ENCODE results near the gene LEAP2.
A peak's percentile ranks its signal among the peaks of the same experiment; 100 is the strongest.

LEAP2 gene

DNA sequence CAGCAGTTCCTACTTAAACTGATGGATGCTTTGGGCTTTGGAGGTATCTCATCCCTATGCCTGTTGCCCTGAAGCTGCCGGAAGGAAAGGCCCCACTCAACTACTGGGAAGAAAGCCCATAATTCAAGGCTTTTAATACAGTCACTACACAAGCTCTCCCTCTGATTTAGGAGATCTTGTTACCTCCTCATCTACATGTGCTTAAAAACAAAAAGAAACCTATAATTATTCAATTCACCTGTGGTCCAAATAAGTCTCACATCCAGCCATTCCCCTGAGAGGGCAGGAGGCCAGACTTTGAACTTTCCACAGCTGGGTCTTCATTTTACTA lies 715 bp upstream of the LEAP2 start:
- TF ChIP-seq, protein P1, sequence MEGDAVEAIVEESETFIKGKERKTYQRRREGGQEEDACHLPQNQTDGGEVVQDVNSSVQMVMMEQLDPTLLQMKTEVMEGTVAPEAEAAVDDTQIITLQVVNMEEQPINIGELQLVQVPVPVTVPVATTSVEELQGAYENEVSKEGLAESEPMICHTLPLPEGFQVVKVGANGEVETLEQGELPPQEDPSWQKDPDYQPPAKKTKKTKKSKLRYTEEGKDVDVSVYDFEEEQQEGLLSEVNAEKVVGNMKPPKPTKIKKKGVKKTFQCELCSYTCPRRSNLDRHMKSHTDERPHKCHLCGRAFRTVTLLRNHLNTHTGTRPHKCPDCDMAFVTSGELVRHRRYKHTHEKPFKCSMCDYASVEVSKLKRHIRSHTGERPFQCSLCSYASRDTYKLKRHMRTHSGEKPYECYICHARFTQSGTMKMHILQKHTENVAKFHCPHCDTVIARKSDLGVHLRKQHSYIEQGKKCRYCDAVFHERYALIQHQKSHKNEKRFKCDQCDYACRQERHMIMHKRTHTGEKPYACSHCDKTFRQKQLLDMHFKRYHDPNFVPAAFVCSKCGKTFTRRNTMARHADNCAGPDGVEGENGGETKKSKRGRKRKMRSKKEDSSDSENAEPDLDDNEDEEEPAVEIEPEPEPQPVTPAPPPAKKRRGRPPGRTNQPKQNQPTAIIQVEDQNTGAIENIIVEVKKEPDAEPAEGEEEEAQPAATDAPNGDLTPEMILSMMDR (conservative IDR thresholded peaks at IDR 0.05): no peak
- H3K27ac ChIP-seq: no peak overlapping the region

DNA sequence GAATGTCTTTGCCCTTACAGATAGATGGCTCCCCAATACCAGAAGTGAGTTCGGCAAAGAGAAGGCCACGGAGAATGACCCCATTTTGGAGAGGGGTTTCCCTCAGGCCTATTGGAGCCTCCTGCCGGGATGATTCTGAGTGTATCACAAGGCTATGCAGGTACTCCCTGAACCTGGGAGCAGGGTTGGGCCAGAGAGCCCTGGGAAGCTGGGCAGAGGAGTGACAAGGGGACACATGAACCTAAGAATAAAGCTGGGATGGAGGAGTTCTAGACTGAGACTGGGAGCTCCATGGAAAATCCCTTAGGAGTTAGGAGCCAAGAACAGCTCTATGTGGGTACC lies 433 bp downstream of the LEAP2 start:
- no peak overlapping the region for H3K27ac ChIP-seq
- TF ChIP-seq, protein P1 (conservative IDR thresholded peaks at IDR 0.05): no peak

DNA sequence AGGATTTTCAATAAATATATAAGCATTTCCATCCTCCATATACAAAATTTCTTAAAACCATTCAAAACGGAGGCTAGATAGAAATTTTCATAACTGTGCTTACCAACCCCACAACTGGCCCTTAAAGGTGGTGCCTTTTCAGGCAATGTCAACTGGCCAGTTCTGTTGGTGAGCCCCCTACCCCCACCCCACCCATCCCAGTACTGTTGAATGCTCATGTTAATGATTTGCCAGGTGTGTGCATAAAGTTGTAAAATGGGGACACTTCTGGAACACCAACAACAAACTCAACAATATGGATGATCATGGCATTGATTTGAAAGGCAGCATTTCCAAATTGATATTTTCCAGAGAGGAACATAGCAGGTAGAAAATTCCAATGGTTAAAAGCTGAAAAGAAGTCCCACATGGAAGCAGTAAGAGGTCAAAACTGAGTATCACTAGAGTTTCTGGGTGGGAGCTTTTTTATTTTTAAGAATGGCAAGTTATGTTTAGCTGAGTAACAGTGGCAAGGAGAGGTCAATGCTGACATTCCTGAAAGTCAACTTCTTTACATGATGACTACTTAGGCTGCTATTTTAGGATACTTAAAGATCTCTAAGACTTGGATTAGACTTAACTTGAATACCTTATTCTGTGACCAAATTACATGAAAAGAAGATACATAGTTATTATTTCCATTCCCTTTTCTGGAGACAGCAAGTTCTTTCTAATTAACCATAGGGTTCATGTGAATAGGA lies 2.7 kb downstream of the LEAP2 start:
- TF ChIP-seq, protein P1 (conservative IDR thresholded peaks at IDR 0.05): no peak
- H3K27ac ChIP-seq: no peak overlapping the region

DNA sequence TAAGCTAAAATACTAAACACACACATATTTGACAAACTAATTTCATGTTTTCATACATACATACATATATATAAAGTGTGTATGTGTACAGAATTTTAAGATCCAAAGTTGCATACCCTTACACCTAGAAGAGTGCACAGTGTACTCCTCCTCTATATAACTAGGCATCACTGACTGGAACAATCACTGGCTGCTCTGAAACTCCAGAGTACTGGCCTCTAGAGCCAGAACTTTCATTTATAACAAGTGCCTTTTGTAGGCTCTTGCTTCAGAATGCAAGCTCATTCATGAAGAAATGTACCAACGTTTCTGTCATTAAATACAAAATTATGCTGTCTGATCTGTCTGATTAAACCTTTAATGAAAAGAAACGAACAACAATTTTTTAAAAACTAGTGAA lies 4.0 kb downstream of the LEAP2 start:
- TF ChIP-seq, protein P1 (conservative IDR thresholded peaks at IDR 0.05): no peak
- no peak overlapping the region for H3K27ac ChIP-seq

DNA sequence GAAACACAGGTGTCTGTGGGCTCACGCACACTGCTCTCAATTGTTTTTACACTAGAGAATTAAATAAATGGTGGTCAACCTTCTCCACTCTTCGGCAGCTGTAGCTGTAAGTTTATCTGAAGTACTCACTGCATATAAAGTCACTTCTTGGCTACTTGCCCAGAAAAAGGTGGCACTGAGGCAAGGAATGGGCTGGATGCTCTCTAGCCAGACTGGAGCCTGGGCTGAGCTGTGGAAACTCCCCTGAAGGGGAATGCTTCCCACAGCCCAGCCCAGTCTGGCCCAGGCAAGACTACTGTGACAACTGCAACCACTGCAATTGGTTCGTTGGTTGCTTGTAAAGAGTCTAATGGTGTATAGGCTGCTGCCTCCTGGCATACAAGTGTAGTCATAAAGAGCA lies 4.5 kb downstream of the LEAP2 start:
- TF ChIP-seq, protein P1 (conservative IDR thresholded peaks at IDR 0.05): no peak
- H3K27ac ChIP-seq: no peak overlapping the region

DNA sequence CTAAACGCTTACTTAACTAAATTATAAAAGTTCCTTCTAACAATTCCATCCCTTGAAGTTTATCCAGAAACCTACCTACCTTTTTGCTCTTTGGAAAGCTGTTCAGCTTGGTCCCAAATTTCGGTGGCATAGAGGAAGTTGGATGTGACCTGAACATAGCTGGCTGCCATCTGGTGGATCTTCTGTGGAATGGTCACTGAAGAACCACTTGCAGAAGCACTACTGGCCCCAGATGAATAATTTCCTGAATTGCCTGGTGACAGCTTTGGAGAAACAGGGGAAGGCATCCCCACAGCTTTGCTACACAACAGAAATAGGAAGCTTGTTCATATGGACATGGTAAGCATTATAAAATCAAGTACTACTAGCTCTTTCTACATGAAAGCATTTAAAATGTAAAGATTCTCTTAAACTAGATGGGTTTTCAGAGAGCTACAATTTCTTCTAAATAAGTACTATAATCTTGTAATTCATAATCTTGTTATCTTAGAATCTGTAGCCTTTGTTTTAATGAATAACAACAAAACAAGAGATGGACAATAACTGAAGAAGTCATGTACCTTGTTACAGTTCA lies 9.9 kb downstream of the LEAP2 start:
- H3K27ac ChIP-seq: no peak overlapping the region
- TF ChIP-seq, protein P1 (conservative IDR thresholded peaks at IDR 0.05): peak; percentile 87

DNA sequence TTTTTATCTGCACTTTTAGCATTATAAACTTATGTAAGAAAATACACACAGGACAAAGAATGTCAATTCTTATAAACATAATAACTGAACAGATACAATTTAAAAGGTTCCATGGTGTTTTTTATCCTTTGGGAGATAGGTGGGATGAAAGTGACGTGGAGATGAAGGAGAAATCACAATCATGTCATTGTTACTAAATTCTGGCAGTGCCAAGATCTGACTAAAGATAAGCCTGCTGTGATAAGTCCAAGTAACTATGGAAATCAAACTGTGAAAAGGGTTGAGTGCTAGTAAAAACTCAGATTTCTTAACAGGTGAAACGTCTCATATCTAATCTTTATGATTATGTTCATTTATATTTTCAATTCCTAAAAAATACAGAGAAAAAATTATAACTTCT lies 11.1 kb downstream of the LEAP2 start:
- no peak overlapping the region for H3K27ac ChIP-seq
- TF ChIP-seq, protein P1 (conservative IDR thresholded peaks at IDR 0.05): no peak
